Activated CD8-positive, alpha-beta T cell treated with anti-CD3 and anti-CD28 coated beads for 36 hours (primary cell): ENCODE measurements around the gene ZBTB12. TPM values are rescaled to one million over a fixed set of nuclear protein-coding genes. Genes with fewer than 3 reads are reported as not detected.

ENCODE experiments used
- ATAC-seq: fragments of 200-7000 bp; cut with Tn5 transposase; one replicate; pipeline ENCODE4 v1.10.0; 2021; ENCODE audit warnings: mild to moderate bottlenecking, moderate library complexity
- CTCF ChIA-PET: fragments of 350-600 bp; sonication (Branson Sonifier 250); formaldehyde crosslinking; loops from one replicate; lab custom pipeline; 2021; ENCODE audit warnings: antibody characterized with exemption; lab: Charles Lee
- POLR2A ChIA-PET: fragments of 350-600 bp; sonication (Branson Sonifier 250); formaldehyde crosslinking; loops from one replicate; lab custom pipeline; 2021; ENCODE audit warnings: antibody characterized with exemption; lab: Charles Lee
- DNase-seq: peaks from one replicate; pipeline ENCODE4 v3.0.0-alpha.2; 2020
- H3K27ac Mint-ChIP-seq: one replicate; pipeline ENCODE4 v1.8.0; 2021; ENCODE audit warnings: mild to moderate bottlenecking, mixed read lengths
- H3K27me3 Mint-ChIP-seq: one replicate; pipeline ENCODE4 v1.8.0; 2021; ENCODE audit warnings: mixed read lengths
- H3K36me3 Mint-ChIP-seq: one replicate; pipeline ENCODE4 v1.8.0; 2021; ENCODE audit warnings: low read depth, mixed read lengths
- H3K4me1 Mint-ChIP-seq: one replicate; pipeline ENCODE4 v1.8.0; 2021; ENCODE audit warnings: low read depth, mixed read lengths
- H3K4me3 Mint-ChIP-seq: one replicate; pipeline ENCODE4 v1.8.0; 2021; ENCODE audit warnings: mild to moderate bottlenecking, moderate library complexity, mixed read lengths
- H3K9me3 Mint-ChIP-seq: one replicate; pipeline ENCODE4 v1.8.0; 2021; ENCODE audit warnings: mixed read lengths
- intact Hi-C: fragments of 100-400 bp; cut with micrococcal nuclease; formaldehyde crosslinking; loops from one replicate; pipeline ENCODE4 v1.10.0; 2022
- total RNA-seq, 2 experiments: library from RNA; stranded (reverse); gene quantifications; one replicate each; pipeline ENCODE4 v1.2.3, GENCODE V29; 2021
- TF ChIP-seq, protein P1 (sequence below): fragments of 200-600 bp; IDR thresholded peaks from one replicate; pipeline ENCODE4 v1.8.0; 2022; ENCODE audit warnings: antibody characterized with exemption, mild to moderate bottlenecking

ZBTB12 gene
- total RNA-seq, 2 experiments from 2014 or later, result 1.8 to 2.1 TPM

DNA sequence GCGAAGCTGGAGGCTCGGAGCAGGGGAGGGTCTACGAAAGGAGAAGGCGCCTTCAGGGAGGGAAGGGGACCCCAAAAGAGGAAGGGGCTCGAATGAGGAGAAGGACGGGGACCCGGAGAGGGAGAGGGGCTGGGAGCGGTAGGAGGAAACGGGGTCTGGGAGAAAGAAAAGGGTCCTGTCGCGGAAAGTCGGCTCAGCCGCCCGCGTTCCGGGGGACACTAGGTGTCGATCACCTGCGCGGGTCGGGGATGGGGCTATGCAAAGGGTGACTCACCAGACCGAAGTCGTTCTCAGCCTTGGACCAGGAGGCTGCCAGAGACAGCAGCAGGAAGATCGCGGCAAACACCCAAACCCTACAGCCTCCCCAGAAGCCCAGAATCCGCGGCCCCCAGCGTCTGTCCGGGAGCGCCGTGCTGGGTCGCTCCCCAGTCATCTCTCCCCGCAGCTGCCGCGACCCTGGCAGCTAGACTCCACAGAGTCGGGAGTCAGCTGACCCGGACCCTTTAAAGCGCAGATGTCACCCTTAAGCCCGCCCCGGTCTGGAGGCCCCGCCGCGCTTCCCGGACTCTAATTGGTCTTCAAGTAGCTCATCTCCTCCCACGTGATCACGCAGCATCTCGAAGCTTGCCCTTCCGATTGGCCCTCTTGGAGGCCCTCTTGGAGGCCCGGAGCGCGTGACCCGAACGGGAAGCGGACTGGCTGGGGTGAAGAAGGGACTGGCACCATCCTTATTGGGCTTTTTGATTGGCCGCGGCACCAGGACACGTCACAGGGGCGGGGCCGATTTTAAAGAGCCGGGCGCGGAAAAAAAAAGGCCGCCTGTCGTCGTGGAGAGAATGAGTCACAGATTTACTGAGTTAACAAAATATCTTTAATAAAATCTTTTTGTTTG lies 39.3 kb downstream of the ZBTB12 start, which contains the start of gene NEU1:
NEU1 (minus strand) TSS at position 478 of the 892 bp plus-strand sequence; CDS start at position 433, 45 bp downstream.
- CTCF ChIA-PET, result interaction anchor here (1.2 to 2.0 kb wide), 7 partner anchors 18 to 93 kb away, joined by 3 to 14 read pairs (median 5); partner anchors contain the start of gene EHMT2
- Mint-ChIP-seq H3K4me3 (peak within 1 kb of the TSS; percentile 84), H3K27me3 (no peaks in the 10 kb centered on the region), H3K36me3 (peaks cover 4% of the 10 kb centered on the region), H3K4me1 (peaks cover 20% of the 10 kb centered on the region), H3K27ac (peak within 1 kb of the TSS; percentile 90), H3K9me3 (no peaks in the 10 kb centered on the region)
- ATAC-seq (peak; percentile 96), DNase-seq (peak; percentile 100)
- TF ChIP-seq, protein P1, sequence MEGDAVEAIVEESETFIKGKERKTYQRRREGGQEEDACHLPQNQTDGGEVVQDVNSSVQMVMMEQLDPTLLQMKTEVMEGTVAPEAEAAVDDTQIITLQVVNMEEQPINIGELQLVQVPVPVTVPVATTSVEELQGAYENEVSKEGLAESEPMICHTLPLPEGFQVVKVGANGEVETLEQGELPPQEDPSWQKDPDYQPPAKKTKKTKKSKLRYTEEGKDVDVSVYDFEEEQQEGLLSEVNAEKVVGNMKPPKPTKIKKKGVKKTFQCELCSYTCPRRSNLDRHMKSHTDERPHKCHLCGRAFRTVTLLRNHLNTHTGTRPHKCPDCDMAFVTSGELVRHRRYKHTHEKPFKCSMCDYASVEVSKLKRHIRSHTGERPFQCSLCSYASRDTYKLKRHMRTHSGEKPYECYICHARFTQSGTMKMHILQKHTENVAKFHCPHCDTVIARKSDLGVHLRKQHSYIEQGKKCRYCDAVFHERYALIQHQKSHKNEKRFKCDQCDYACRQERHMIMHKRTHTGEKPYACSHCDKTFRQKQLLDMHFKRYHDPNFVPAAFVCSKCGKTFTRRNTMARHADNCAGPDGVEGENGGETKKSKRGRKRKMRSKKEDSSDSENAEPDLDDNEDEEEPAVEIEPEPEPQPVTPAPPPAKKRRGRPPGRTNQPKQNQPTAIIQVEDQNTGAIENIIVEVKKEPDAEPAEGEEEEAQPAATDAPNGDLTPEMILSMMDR, result no peak
- intact Hi-C loops, result no loop called here
- POLR2A ChIA-PET, result interaction anchor here (0.6 to 4.4 kb wide), 10 partner anchors 12 to 966 kb away, joined by 3 to 42 read pairs (median 4); partner anchors contain the start of genes GPANK1 and HSPA1B

DNA sequence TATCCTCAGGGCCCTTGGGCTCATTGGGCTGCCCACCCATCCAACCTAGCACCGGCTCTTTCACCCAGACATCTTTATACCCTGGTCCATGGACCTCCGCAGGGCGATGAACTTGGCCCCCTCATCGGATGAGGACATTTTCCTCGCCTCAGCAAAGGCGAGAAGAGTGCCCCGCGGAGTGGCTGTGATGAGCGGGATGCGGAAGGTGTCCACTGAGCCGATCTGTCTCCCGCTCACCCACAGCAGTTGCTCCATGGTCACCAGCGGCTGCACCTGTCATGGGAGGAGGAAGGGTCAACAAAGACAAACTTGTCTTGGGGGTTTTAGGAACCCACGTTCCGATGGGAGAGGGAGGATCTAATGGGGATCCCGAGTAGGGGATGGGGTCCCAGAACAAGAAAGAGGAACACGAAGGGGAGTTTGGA lies 40.0 kb downstream of the ZBTB12 start:
- H3K4me1 Mint-ChIP-seq, result peaks cover 20% of the 10 kb centered on the region
- peak overlapping the region; percentile 84 for H3K4me3 Mint-ChIP-seq
- TF ChIP-seq, protein P1, result no peak
- H3K27ac Mint-ChIP-seq, result peak overlapping the region; percentile 90
- H3K27me3 Mint-ChIP-seq, result no peaks in the 10 kb centered on the region
- ChIA-PET POLR2A (interaction anchor here (1.1 kb wide), 1 partner anchor 208 kb away, joined by 4 read pairs; no protein-coding TSS in a partner anchor), CTCF (interaction anchor here (1.4 to 2.0 kb wide), 2 partner anchors 27 to 61 kb away, joined by 5 to 14 read pairs; no protein-coding TSS in a partner anchor)
- no peak for ATAC-seq
- peaks cover 4% of the 10 kb centered on the region for H3K36me3 Mint-ChIP-seq
- no peak for DNase-seq
- H3K9me3 Mint-ChIP-seq, result no peaks in the 10 kb centered on the region
- intact Hi-C loops, result loop anchor here (2.0 kb wide), 1 partner anchor 23 kb away; no protein-coding TSS in a partner anchor

- Mint-ChIP-seq H3K27ac (no peak overlapping the region), H3K36me3 (peaks cover 4% of the 10 kb centered on the region), H3K4me3 (peak overlapping the region; percentile 84), H3K9me3 (no peaks in the 10 kb centered on the region), H3K4me1 (peaks cover 20% of the 10 kb centered on the region), H3K27me3 (no peaks in the 10 kb centered on the region)
- DNase-seq (no peak), ATAC-seq (no peak)
- ChIA-PET CTCF (no interaction called here), POLR2A (no interaction called here)
- TF ChIP-seq, protein P1, result no peak
- intact Hi-C loops, result loop anchor here (2.0 kb wide), 1 partner anchor 22 kb away; no protein-coding TSS in a partner anchor
These were observed 40.7 kb downstream of the ZBTB12 start for GRCh38 chr6:31861150-31861549.

DNA sequence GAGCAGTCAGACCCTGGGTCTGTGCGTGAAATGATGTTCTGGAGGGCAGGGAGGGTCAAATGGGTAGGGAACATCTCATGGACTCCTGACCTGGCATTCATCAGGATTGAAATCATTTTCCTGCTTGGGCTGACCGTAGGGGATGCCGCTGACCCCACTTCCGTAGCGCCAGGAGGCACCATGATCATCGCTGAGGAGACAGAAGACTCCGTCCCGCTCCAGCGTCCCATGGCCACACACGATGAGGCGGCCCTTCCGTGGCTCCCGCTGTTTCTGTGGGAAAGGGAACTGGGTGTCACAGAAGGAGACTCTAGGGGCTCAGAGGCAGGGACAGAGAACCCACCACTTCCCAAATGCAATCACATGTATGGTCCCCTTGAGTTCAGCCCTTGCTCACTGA lies 41.5 kb downstream of the ZBTB12 start:
- intact Hi-C loops, result loop anchor here (2.0 kb wide), 1 partner anchor 22 kb away; no protein-coding TSS in a partner anchor
- Mint-ChIP-seq H3K4me3 (no peak overlapping the region), H3K4me1 (peaks cover 20% of the 10 kb centered on the region), H3K9me3 (no peaks in the 10 kb centered on the region), H3K27me3 (no peaks in the 10 kb centered on the region), H3K36me3 (peaks cover 4% of the 10 kb centered on the region), H3K27ac (no peak overlapping the region)
- ATAC-seq (no peak), DNase-seq (no peak)
- TF ChIP-seq, protein P1, result no peak
- CTCF ChIA-PET, result interaction anchor here (0.7 to 1.3 kb wide), 4 partner anchors 30 to 162 kb away, joined by 3 to 4 read pairs (median 3); partner anchors contain the start of gene SKIC2
- POLR2A ChIA-PET, result interaction anchor here (0.9 kb wide), 1 partner anchor 10 kb away, joined by 3 read pairs; no protein-coding TSS in a partner anchor
